PFSK-1 (cell line): ENCODE measurements around the gene FAM83G.

Source experiments
- FOXP2 ChIP-seq: optimal IDR thresholded peaks from 2 replicates; pipeline ENCODE3; 2011; ENCODE audit warnings: borderline replicate concordance, control low read depth, inconsistent platforms; ENCODE audit not compliant: insufficient read depth; ENCODE audit errors: extremely low read length, extremely low read depth
- POLR2AphosphoS5 ChIP-seq: IDR thresholded peaks from 2 replicates; pipeline ENCODE4 v1.6.1; 2012; ENCODE audit warnings: low read depth, mild to moderate bottlenecking, control low read depth, low read length, moderate library complexity
- TF ChIP-seq, protein P1 (sequence below), 2 experiments: IDR thresholded peaks; 2 replicates each; pipeline versions ENCODE4 v1.6.1 to v1.8.0; 2011 to 2012; ENCODE audit warnings: low read depth in 2 of 2, low read length in 2 of 2, control low read depth in 1 of 2, inconsistent platforms in 1 of 2, mild to moderate bottlenecking in 1 of 2, moderate library complexity in 1 of 2; ENCODE audit not compliant: insufficient read depth in 1 of 2

DNA sequence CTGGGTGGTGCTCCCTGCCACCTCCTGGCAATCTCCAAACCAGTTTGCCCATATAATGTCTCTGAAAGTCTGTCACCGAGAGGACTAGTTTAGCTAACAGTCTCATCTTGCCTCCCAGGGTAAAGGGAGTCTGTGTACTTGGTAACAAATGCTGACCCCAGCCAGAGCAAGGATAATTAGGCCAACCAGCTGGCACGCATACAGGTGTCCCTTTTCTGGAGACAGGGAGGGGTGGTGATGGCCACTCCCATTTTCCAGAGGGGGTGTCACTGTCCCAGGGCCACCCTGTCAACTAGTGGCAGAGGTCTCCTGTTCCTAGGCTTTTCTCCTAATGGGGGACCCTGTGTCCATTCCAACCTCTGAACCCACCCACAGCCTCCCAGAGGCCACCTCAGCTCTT, 8.1 kb downstream of the FAM83G start:
- TF ChIP-seq POLR2AphosphoS5 (no peak), FOXP2 (no peak)
- TF ChIP-seq, protein P1, sequence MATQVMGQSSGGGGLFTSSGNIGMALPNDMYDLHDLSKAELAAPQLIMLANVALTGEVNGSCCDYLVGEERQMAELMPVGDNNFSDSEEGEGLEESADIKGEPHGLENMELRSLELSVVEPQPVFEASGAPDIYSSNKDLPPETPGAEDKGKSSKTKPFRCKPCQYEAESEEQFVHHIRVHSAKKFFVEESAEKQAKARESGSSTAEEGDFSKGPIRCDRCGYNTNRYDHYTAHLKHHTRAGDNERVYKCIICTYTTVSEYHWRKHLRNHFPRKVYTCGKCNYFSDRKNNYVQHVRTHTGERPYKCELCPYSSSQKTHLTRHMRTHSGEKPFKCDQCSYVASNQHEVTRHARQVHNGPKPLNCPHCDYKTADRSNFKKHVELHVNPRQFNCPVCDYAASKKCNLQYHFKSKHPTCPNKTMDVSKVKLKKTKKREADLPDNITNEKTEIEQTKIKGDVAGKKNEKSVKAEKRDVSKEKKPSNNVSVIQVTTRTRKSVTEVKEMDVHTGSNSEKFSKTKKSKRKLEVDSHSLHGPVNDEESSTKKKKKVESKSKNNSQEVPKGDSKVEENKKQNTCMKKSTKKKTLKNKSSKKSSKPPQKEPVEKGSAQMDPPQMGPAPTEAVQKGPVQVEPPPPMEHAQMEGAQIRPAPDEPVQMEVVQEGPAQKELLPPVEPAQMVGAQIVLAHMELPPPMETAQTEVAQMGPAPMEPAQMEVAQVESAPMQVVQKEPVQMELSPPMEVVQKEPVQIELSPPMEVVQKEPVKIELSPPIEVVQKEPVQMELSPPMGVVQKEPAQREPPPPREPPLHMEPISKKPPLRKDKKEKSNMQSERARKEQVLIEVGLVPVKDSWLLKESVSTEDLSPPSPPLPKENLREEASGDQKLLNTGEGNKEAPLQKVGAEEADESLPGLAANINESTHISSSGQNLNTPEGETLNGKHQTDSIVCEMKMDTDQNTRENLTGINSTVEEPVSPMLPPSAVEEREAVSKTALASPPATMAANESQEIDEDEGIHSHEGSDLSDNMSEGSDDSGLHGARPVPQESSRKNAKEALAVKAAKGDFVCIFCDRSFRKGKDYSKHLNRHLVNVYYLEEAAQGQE (IDR thresholded peaks at IDR 0.05; ENCODE audit: insufficient read depth in 1 of 2, low read depth in 2 of 2, low read length in 2 of 2) = no peak
